Uterus (tissue), 4 donors: ENCODE measurements around the gene LIMCH1. TPM values are rescaled to one million over a fixed set of nuclear protein-coding genes. Genes with fewer than 3 reads are reported as not detected.

Source experiments
- DNase-seq, 2 donors: peaks; one replicate each; pipeline ENCODE4 v3.0.0-alpha.2; 2019 to 2020
- H3K27ac ChIP-seq, 2 donors: fragments of 200-600 bp; sonication (generic); 1 replicate in 1 of 2; 2 replicates in 1 of 2; pipeline ENCODE4 v1.5.1; 2016 to 2018
- H3K27me3 ChIP-seq, 2 donors: fragments of 200-600 bp; sonication (generic); one replicate each; pipeline ENCODE4 v1.5.1; 2018 to 2019; ENCODE audit warnings: control low read depth in 1 of 2
- H3K36me3 ChIP-seq, 2 donors: fragments of 200-600 bp; sonication (generic); one replicate each; pipeline ENCODE4 v1.5.1; 2019; ENCODE audit warnings: control low read depth in 1 of 2
- H3K4me1 ChIP-seq, 2 donors: fragments of 200-600 bp; sonication (generic); one replicate each; pipeline ENCODE4 v1.5.1; 2018 to 2019; ENCODE audit warnings: control low read depth in 1 of 2
- H3K4me3 ChIP-seq, 2 donors: fragments of 200-600 bp; sonication (generic); 1 replicate in 1 of 2; 2 replicates in 1 of 2; pipeline ENCODE4 v1.5.1; 2018 to 2019; ENCODE audit warnings: mild to moderate bottlenecking in 1 of 2
- H3K9me3 ChIP-seq, 2 donors: fragments of 200-600 bp; sonication (generic); one replicate each; pipeline ENCODE4 v1.5.1; 2019; ENCODE audit warnings: control low read depth in 1 of 2
- CTCF ChIP-seq, 4 experiments: fragments of 200-600 bp in 2 of 4; fragments of 450-650 bp in 2 of 4; sonication (generic) in 2 of 4; IDR thresholded peaks; one replicate each; pipeline ENCODE4 v1.5.1; 2016 to 2019; ENCODE audit warnings: antibody characterized with exemption in 4 of 4, mild to moderate bottlenecking in 2 of 4, moderate library complexity in 1 of 4
- POLR2A ChIP-seq, 2 donors: fragments of 450-650 bp; IDR thresholded peaks; one replicate each; pipeline ENCODE4 v1.6.1; 2016; ENCODE audit warnings: antibody characterized with exemption in 2 of 2, mild to moderate bottlenecking in 1 of 2, moderate library complexity in 1 of 2
- intact Hi-C: fragments of 100-400 bp; cut with DNase I; formaldehyde crosslinking; loops from one replicate; pipeline ENCODE4 v1.15.1; 2023; ENCODE audit warnings: low total_unique reads
- total RNA-seq, 4 donors: library from RNA; depleted of rRNA in 3 of 4; stranded (reverse); fragments of >200 nt in 3 of 4; gene quantifications; one replicate each; pipeline versions ENCODE4 v1.1.0 to v1.2.4, GENCODE V29; 2014 to 2023
- donor health status: DM: yes; HTN: yes; CAD: no.

LIMCH1 gene
- total RNA-seq, 4 donors from 2014 or later = 12.9 to 49.5 (median 28.2) TPM

- no peaks in the 10 kb centered on the region for H3K36me3 ChIP-seq
- no peaks in the 10 kb centered on the region for H3K9me3 ChIP-seq
These were observed 127.8 kb downstream of the LIMCH1 start for GRCh38 chr4:41665636-41666207.

GRCh38 chr4:41668024-41668423 is 130.1 kb downstream of the LIMCH1 start:
- no peaks in the 10 kb centered on the region for H3K36me3 ChIP-seq
- H3K27ac ChIP-seq = no peak overlapping the region
- H3K4me1 ChIP-seq = no peaks in the 10 kb centered on the region
- H3K27me3 ChIP-seq = no peaks in the 10 kb centered on the region
- no peak overlapping the region for H3K4me3 ChIP-seq
- no peak for TF ChIP-seq POLR2A (IDR thresholded peaks at IDR 0.05)
- no peak for TF ChIP-seq CTCF (IDR thresholded peaks at IDR 0.05)
- no peaks in the 10 kb centered on the region for H3K9me3 ChIP-seq
- DNase-seq = no peak
- intact Hi-C loops = no loop called here

More at GRCh38 chr4:41665636-41666207, 127.8 kb downstream of the LIMCH1 start:
- H3K27me3 ChIP-seq = no peaks in the 10 kb centered on the region
- H3K4me3 ChIP-seq = no peak overlapping the region
- H3K4me1 ChIP-seq = no peaks in the 10 kb centered on the region
- intact Hi-C loops = no loop called here
- no peak overlapping the region for H3K27ac ChIP-seq
- no peak for TF ChIP-seq POLR2A (IDR thresholded peaks at IDR 0.05)
- no peak for TF ChIP-seq CTCF (IDR thresholded peaks at IDR 0.05)
- DNase-seq = no peak

- Histone ChIP-seq H3K27ac (no peak overlapping the region), H3K4me1 (no peaks in the 10 kb centered on the region), H3K9me3 (no peaks in the 10 kb centered on the region), H3K36me3 (no peaks in the 10 kb centered on the region), H3K27me3 (no peaks in the 10 kb centered on the region), H3K4me3 (no peak overlapping the region)
- DNase-seq = no peak
- no peak for TF ChIP-seq POLR2A (IDR thresholded peaks at IDR 0.05)
- TF ChIP-seq CTCF (IDR thresholded peaks at IDR 0.05) = no peak
- intact Hi-C loops = no loop called here
These were observed 132.6 kb downstream of the LIMCH1 start for GRCh38 chr4:41670530-41670929.

- no peak for DNase-seq
- no peak for TF ChIP-seq POLR2A (IDR thresholded peaks at IDR 0.05)
- no peak for TF ChIP-seq CTCF (IDR thresholded peaks at IDR 0.05)
- H3K27ac ChIP-seq = no peak overlapping the region
- intact Hi-C loops = no loop called here
- no peak overlapping the region for H3K4me3 ChIP-seq
- H3K9me3 ChIP-seq = no peaks in the 10 kb centered on the region
- no peaks in the 10 kb centered on the region for H3K4me1 ChIP-seq
- H3K27me3 ChIP-seq = no peaks in the 10 kb centered on the region
- no peaks in the 10 kb centered on the region for H3K36me3 ChIP-seq
These were observed 133.0 kb downstream of the LIMCH1 start for GRCh38 chr4:41670982-41671381.

GRCh38 chr4:41678086-41678816 is 140.3 kb downstream of the LIMCH1 start:
- no peak for DNase-seq
- H3K27me3 ChIP-seq = no peaks in the 10 kb centered on the region
- no peak overlapping the region for H3K27ac ChIP-seq
- intact Hi-C loops = no loop called here
- TF ChIP-seq CTCF (IDR thresholded peaks at IDR 0.05) (no peak), POLR2A (IDR thresholded peaks at IDR 0.05) (no peak)
- H3K4me1 ChIP-seq = no peaks in the 10 kb centered on the region
- H3K9me3 ChIP-seq = no peaks in the 10 kb centered on the region
- H3K36me3 ChIP-seq = no peaks in the 10 kb centered on the region
- H3K4me3 ChIP-seq = no peak overlapping the region
